GM18909 (cell line): ENCODE results near the gene BCR.

Experiments
- ATAC-seq: cut with Tn5 transposase; IDR thresholded peaks from one replicate; pipeline ENCODE4 v1.9.1; 2021; ENCODE audit warnings: mild to moderate bottlenecking; ENCODE audit not compliant: unreplicated experiment, poor library complexity

The BCR gene

DNA sequence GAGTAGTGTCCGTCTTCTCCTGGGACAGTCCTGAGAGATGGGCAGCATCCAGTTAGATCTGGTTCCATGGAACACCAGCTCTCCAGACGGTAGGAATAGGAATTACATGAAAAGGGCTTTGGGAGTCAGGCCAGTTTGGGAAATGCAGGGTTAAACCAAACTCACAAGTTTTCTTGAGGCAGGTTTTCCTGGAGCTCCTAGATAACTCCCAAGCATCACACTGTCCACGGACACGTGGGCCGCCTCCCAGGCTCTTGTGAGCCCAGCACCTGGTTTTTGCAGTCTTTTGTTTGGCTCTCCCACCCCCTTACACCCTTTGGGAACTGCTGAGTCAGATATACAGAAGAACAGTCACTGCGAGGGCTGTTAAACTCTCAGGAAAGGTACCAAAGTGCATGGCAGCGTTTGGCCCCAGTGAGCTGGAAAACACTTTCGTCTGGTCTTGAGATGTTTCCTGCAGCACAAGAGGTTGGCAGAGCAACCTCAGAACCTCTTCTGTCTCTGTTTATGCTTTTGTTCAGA lies 90.0 kb downstream of the BCR start:
- no peak for ATAC-seq

DNA sequence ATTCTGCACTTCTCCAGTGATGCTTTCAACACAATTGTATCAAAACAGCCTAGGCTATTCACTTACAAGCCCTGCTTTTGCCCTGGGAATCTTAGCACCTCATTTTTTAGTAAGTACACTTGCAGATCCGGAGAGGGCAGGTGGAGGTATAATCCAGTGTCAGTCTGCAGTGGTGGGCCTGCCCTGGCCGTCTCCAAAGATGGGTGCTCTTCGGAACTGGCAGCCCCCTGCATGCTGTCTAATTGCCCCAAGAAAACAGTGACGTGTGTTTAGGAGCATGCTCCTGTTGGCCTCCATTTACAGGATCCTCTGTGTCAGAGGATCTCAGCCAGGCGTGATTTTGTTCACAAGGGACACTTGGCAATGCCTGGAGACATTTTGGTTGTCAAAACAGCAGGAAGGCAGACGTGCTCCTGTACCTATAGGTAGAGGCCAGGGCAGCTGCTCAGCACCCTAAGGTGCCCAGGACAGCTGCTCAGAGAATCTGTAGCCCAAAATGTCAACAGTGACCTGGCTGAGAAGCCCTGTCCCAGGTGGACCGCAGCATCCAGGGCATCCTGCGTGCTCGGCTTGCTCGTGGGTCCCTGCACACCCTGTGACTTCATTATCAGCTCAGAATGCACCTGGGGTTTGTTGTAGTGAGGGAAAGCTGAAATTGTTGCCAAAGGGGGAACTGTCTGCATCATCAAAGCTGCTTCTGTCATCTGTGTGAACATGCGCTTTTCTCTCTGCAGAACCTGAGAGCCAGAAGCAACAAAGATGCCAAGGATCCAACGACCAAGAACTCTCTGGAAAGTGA lies 90.7 kb downstream of the BCR start:
- no peak for ATAC-seq

DNA sequence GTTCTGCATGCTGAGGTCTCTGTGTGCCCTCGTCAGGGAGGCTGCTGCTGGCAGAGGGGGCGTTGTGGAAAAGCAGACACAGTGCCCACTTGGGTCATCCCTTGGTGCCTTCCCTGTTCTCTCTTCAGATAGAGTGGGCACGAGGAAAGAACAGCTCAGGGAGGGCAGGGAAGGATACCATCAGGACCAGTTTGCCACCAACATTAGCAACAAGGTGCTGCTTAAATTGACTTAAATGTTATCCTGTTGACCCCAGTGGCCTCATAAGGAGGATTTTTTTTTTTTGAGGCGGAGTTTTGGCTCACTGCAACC lies 91.2 kb downstream of the BCR start:
- no peak for ATAC-seq

DNA sequence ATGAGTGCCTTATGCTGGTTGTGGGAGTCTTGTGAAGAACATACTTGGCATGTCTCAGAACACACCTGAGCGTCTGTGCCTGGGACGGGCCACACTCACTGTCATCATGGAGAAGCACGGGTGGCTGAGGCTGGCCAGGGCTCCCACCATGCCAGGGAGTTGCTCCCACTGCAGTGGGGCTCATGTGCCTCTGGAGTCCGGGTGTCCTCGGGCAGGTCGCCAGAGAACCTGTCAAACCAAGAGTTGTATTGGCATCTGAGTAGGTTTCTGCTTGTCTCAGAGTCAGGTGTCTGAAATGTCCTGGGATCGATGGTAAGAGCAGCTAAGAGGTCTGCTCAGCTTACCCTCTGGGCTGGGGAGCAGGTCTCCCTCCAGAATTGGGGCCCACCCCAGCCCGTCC lies 92.1 kb downstream of the BCR start:
- ATAC-seq, result no peak

DNA sequence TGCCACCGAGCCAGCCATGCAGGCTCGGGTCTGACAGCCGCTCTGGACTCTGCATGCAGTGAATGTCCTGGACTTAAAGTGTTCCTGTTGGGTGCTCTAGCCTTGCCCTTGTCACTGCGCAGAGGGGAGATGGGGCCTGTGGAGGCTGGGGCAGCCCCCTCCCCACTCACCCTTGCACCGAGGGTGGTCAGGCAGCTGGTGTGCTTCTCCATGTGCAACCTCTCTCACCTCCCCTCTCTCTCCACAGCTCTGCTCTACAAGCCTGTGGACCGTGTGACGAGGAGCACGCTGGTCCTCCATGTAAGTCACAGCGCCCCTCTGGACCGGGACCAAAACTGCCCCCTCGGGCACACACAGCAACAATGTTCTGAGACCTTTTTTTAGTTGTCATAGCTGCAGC lies 92.5 kb downstream of the BCR start:
- ATAC-seq, result no peak

DNA sequence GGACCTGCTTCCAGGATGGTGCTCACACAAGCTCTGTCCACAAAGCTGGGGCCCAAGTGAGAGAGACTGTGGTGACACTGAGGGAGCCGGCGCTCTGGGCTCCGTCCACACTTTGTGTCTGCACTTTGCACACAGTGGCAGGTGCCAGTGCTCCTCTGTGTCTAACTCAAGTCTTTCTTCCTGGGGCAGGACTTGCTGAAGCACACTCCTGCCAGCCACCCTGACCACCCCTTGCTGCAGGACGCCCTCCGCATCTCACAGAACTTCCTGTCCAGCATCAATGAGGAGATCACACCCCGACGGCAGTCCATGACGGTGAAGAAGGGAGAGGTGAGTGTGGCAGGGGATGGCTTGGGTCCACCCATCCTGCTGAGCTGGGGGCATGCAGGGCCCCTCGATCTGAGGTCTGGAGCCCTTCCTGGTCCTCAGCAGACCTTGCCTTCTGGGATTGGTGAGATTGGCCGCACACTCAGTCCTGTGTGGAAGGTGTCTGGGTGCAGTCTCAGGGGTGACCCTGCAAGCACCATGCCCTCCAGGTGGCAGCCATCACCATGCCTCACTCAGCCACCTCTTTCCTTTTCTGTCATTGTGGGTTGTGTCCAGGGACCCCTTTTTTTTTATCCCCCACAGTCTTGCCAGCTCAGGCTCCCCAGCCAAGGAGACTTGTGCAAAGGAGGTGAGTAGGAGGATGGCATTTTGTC lies 93.3 kb downstream of the BCR start:
- ATAC-seq, result no peak

DNA sequence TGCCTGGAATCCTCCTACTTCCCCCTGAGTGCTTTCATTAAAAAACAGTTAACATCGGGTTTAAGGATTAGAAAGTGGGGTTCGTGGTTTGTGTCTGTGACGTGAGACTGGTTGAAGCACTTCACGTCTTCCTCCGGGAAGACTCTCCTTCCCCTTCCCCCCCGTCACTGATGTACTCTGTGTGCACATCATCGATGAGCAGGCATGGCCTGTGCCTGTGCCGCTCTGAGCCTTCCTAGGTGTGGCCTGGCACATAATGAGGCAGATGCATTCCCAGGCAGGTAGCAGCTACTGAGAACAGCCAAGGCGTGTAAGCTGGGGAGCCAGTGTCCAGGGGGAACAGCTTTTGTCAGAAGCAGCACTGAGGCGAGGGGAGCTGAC lies 93.8 kb downstream of the BCR start:
- no peak for ATAC-seq

DNA sequence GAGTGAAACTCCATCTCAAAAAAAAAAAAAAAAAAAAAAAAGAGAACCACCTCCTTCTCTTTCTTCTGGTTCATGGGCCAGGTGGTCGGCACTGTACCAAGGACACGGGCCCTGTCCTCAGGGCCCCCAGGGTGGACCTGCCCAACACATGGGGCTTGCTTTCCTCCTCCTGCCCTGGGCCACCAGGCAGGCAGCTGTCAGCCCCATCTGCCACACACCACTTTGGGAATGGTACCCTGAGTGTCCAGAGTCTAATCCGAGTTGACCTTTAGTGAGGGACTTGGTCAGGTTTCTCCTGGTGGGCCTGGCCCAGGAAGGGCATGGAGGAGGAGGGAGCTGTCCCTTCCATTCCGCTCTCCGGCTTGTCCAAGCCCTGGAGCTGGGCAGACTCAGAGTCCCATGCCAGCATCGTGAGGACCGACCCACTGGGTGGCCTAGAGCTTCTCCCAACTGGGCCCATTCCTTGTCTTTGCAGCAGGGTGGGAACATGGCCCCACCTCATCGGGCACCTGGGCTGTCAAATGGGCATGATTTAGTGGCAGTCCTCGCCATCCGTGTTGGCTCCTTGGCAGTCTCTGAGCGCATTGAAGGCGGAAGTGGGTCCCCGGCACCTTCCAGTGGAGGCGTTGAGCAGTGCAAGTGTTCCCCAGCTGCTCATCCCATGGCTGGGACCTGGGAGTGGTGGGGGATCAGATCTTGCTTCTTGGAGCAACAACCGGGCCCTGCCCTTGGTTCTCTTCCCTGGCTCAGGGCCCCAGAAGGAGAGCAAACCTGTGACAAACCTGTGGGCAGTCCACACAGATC lies 94.8 kb downstream of the BCR start:
- ATAC-seq, result no peak

DNA sequence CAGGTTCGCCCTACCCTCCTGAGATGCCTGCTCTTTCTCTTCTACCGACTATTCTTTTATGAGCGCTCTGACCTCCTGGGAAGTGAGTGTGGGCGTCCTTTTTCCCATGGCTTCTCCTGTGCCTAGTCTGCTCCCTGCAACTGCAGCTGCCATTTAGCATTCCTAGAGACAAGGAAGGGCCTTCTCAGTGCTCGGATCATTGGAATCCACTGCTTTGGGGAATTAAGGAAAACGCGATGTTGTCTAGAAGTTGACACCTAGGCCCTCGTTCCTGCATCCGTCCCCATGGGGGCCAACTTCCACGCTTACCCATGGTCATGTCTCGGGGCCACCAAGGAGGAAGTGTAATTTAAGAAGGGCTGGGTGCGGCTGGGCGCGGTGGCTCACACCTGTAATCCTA lies 95.4 kb downstream of the BCR start:
- ATAC-seq, result no peak

DNA sequence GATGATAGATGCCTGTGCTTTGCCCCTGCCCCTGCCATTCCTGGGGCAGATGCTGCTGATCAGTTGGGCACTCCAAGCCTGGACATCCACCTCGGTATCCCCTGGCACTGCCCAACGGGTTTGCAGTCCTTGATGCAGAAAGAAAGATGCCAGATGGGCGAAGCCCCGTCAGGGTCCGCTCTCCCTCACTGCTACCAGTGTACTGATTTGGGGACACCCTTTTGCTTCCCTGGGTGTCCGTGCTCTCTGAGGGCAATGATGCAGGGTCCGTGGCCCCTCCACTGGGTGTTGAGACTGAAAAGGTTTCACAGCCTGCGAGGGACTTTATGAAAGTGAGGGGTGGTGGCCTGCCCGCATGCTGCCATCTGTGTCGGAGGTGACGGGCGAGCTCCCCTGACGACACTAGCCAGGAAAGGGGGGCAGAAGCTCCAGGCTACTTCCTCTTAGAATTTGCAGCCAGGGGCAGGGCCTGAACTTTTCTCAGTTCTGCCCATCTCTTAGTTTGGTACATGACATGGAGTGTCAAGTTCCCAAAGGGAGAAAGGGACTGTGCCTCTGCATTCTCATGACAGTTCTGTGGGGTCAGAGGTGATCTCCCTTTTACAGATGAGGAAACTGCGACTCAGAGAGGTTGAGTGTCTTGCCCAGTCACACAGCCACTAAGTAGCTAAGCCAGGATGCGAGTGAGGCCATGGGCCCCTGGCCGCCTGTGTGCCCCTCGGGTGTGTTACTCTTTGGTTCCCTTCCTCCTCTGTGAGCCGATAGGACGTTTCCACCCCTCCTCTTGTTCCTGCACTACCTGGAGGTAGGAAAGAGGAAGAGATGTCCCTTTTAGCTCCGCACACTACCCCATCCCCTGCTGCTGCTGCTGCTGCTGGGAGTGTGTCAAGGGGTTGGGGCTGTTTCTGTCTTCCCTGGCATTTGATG lies 96.6 kb downstream of the BCR start:
- no peak for ATAC-seq

DNA sequence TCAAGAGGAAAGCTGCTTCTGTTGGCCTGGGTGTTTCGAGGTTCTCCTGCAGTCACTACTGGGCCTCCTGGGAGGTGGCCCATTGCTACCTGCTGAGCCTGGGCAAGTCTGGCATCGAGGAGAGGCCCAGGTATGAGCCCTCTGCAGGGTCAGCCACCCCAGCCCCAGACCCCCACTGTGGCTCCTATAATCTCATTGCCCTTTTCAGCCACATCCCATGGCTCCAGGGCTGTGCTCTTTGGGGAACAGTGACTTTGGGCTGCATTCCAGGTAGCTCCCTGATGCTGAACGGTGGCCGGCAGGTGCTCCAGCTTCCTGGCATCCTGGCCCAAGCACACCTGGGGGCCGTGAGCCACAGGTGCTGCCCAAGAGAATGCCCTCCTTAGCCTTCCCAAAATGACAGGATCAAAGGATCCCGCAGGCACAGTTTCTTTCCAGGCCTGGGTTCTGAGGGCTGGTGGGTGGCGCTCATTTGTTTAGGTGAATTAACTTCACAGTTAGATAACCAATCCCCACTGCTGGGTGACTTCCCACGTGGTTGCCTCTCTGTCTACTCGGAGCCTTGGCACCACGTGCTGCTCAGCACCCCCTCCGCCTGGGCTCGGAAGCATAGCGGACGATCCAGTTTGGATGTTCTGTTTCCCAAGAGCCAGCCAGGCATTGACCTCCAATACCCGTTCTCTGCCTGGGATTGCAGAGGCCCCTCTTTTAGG lies 97.4 kb downstream of the BCR start:
- ATAC-seq, result no peak

DNA sequence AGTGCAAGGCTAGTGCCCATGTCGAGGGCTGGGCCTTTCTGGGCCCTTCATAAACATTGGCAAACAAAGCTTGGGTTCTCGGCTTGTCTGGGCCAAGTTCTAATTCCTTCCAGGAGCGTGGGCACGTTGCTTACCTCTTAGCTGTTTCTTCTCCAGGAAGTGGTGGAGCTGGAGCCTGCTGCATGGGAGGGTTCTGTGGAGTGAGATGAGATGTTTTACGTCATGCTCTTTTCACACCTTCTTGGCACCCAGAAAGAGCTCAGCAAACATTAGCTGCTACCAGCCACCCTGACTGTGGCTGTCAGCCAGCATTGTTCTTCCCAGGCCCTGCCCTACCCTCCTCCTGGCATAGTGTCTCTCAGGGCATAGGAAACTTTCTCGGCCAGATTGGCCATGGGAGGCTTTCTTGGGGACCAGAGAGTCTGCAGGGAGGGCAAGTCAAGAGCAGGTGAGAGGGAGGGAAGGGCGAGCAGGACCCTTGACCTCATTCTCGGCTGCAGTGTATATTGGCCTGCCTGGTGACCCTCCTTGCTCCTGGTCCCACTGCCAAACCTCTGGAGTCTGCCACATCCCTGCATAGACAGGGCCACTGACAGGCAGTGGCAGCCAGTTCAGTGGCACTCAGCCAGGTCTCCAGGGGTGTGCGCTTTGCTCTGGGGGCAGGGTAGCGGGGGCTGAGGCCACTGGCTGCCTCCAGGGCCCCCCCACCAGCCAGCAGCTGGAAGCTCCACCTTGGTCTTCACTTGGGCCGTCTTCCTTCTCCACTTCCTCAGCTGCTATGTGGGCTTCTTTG lies 98.8 kb downstream of the BCR start:
- ATAC-seq, result no peak

DNA sequence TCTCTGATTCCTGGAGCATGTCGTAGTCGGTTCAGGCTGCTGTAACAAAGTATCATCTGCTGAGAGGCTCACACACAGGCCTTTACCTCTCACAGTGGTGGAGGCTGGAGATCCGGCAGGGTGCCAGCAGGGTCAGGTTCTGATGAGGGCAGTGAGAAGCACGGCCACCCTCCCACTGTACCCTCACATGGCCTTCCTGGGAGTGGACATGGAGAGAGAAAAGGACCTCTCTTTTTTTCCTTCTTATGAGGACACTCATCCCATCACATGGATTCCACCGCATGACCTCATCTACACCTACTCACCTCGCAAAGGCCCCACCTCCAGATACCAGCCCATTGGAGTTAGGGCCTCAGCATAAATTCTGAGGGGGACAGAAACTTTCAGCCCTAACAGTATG lies 99.5 kb downstream of the BCR start:
- ATAC-seq, result no peak

DNA sequence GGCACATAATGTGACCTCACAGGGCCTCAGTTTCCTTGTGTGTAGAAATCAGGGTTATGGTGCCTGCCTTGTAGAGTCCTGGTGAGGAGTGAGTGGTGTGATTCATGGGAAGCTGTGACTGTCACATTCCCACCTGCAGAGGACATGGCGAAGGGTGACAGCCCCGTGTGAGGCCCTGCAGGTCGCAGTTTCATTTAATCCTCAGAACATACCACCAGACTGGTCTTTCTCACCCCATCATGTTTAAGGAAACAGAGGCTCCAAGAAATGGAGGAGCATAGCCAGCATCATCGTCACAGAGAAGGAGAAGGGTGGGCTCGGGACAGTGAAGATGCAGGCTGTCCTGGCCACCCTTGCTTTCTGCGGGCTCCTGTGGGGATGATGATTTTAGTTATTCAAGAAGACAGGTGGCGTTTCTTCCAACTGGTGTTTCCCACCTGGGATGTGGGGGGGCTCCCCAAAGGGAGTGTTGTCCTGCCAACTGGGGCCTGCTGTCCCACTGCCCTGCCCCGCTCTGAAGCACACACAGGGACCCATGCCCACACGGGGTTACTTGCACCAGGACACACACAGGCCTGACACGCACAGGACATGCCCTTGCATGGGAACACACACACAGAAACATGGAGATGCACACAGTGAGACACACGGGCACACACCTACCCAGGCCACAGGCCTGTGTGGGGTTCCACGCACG lies 100.2 kb downstream of the BCR start:
- no peak for ATAC-seq

DNA sequence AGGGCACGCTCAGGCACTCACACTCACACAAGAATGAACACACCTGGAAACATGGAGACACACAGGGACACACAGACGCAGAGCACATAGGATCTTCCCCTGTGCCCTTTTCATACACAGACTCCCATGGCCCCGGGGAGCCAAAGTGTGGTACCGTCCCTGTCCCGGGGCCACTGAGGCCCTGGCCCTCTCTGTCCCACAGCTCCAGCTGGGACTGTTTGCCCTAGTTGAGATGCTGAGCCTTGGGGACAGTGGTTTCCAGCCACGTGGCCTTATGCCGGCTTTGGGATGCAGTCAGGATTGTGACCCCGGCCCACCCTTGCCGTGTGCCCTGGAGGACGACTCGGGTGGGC lies 100.7 kb downstream of the BCR start:
- ATAC-seq, result no peak

DNA sequence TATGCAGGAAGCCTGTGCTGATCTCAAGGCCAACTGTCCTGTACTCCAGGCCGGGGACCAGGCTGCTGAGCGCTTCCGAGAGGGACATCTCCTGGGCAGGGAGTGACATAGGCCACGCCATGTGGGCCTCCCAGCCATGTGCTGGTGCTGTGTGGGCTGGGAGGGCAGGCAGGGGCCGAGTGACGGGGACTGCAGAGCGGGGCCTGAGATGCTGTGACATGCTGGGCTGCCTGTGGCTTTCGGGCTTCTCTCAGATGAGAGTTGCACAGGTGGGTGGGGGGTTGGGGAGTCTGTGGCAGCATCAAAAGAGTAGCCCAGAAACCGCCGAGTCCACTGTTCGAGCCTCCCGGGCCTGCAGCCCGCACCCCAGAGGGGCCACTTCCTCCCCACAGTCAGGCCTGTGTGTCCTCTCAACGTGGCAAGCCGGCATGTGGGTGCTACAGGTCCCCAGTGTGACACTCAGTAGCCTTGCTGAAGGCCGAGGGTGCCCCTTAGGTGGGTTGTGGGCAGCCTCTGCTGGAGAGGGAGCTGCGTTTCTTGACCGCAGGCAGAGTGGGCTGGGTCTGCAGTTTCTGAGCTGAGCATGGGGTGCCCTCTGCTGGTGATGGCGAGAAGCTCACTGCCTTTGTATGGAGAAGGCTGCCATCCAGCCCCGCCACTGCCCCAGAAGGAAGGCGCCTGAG lies 101.2 kb downstream of the BCR start:
- ATAC-seq, result no peak

DNA sequence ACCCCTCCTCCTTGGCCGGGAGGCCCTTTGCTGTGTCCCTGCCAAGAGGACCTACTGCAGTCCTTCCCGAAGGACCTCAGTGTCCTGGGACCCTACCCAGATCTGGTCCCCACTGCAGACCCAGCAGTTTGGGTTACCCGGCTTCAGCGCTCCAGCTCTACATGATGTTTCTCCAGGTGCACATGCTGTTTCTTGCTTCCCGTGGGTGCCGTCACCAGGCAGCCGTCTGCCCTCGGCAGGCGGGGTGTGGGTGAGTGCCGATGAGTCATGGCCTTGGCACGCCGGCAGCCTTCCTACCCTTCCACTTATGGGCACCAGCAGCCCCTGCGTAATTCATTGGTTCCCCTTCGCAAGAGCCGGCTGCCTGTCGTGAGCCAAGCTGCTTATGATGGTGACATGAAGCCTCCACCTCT lies 101.8 kb downstream of the BCR start:
- no peak for ATAC-seq

DNA sequence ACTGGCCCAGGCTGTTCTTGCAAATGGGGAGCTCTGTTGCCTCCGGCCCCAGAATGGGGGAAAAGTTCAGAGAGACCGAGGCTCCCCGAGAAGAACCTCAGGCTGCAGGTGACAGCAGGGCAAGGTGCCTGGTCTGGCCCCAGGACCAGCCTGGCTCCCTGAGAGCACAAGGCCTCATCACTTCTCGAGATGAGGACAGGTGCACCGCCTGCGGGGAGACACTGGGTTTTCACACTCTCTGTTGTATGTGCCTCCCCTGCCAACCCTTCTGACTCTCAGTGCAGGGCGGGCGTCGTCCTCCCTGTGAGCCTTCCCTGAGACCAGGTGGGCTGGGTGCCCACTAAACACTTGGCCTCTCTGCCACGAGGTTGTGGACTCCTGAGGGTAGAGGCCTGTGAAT lies 102.2 kb downstream of the BCR start:
- ATAC-seq, result no peak
